ENCODE results near the gene ZCCHC4. TPM values are rescaled to one million over a fixed set of nuclear protein-coding genes. Genes with fewer than 3 reads are reported as not detected.

The ZCCHC4 gene, protein sequence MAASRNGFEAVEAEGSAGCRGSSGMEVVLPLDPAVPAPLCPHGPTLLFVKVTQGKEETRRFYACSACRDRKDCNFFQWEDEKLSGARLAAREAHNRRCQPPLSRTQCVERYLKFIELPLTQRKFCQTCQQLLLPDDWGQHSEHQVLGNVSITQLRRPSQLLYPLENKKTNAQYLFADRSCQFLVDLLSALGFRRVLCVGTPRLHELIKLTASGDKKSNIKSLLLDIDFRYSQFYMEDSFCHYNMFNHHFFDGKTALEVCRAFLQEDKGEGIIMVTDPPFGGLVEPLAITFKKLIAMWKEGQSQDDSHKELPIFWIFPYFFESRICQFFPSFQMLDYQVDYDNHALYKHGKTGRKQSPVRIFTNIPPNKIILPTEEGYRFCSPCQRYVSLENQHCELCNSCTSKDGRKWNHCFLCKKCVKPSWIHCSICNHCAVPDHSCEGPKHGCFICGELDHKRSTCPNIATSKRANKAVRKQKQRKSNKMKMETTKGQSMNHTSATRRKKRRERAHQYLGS
- total RNA-seq (2012; rRNA removed): 11.8 and 13.9 TPM in 2 replicates

DNA sequence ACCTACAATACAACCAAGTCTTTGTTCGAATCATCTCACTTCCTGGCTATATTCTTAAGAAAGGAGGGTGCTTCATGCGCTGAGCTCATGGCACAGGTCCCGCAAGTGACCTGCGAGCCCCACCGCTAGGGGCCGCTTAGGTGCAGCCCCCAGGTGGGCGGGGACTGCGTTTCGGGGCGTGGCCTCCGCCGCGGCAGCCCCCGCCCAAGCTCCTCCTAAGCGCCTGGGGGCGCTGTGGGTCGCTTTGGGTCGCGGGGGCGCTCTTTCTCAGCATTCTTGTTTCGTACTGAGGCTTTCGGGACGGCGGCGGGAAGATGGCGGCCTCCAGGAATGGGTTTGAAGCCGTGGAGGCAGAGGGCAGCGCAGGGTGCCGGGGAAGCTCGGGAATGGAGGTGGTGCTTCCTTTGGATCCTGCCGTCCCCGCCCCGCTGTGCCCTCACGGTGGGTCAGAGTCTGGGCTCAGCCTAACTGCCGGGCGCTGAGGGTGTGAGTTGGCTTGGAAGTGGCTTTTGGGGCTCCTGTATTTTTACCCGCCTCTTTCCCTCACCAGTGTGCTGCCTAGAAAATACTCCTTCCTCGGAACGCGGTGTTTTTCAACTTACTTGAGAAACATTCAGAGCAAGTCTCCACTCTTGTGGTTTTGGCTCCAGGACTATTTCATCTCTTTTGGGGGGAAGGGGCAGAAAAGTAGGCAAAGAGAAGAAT lies at the start of gene ZCCHC4:
Gene ZCCHC4 (plus strand): TSS at position 279 of the 705 bp plus-strand sequence. CDS start 36 bp downstream, at position 315.
- H3K36me3 ChIP-seq (ENCODE audit: insufficient read depth, low read length): peaks cover 3% of the 10 kb centered on the region
- peaks cover 20% of the 10 kb centered on the region for H3K4me1 ChIP-seq (ENCODE audit: control insufficient read depth, insufficient read depth, low read length)
- H3K9me3 ChIP-seq (replicated peaks; ENCODE audit: low read length): no peaks in the 10 kb centered on the region
- peak within 1 kb of the TSS; percentile 82 for H3K4me3 ChIP-seq (ENCODE audit: low read length)
- no peaks in the 10 kb centered on the region for H3K27me3 ChIP-seq (ENCODE audit: control insufficient read depth, insufficient read depth, low read length)
- peak within 1 kb of the TSS; percentile 82 for H3K9ac ChIP-seq (ENCODE audit: low read depth, low read length)
- H3K4me2 ChIP-seq (ENCODE audit: low read length): peak within 1 kb of the TSS; percentile 86

DNA sequence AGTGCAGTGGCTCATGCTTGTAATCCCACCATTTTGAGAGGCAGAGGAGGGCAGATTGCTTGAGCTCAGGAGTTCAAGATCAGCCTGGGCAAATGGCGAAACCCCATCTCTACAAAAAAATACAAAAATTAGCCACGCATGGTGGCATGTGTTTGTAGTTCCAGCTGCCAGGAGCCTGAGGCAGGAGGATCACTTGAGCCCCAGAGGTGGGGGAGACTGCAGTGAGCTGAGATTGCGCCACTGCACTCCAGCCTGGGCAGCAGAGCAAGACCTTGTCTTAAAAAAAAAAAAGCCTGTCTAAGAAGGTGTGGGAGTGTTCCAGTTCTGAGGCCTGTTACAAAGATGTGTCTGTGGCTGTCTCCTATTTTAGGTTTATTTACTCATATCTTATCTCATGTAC lies 40.7 kb upstream of the ZCCHC4 start:
- no peaks in the 10 kb centered on the region for H3K4me1 ChIP-seq (ENCODE audit: control insufficient read depth, insufficient read depth, low read length)
- H3K4me3 ChIP-seq (ENCODE audit: low read length): no peak overlapping the region
- no peaks in the 10 kb centered on the region for H3K9me3 ChIP-seq (replicated peaks; ENCODE audit: low read length)
- no peak overlapping the region for H3K4me2 ChIP-seq (ENCODE audit: low read length)
- H3K27me3 ChIP-seq (ENCODE audit: control insufficient read depth, insufficient read depth, low read length): no peaks in the 10 kb centered on the region
- H3K36me3 ChIP-seq (ENCODE audit: insufficient read depth, low read length): peaks cover 9% of the 10 kb centered on the region
- no peak overlapping the region for H3K9ac ChIP-seq (ENCODE audit: low read depth, low read length)

DNA sequence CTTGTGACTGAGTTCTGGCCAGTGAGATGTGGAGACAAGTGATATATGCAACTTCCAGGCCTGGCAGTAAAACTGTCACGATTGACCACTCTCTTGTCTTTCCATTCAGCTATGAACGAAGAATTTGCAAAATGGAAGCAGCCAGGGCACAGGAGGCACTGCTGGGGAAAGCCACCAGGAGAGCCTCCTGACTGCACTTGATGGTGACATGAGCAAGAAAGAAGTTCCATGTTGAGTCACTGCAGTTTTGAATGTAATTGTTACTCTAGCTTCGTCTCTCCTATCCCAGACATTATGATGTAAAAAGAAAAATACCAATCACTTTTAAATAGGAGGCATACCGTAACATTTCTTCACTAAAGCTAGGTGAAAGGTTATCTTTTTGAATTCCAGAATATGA lies 32.4 kb upstream of the ZCCHC4 start:
- H3K4me1 ChIP-seq (ENCODE audit: control insufficient read depth, insufficient read depth, low read length): no peaks in the 10 kb centered on the region
- H3K9ac ChIP-seq (ENCODE audit: low read depth, low read length): no peak overlapping the region
- H3K36me3 ChIP-seq (ENCODE audit: insufficient read depth, low read length): peaks cover 7% of the 10 kb centered on the region
- no peak overlapping the region for H3K4me2 ChIP-seq (ENCODE audit: low read length)
- H3K27me3 ChIP-seq (ENCODE audit: control insufficient read depth, insufficient read depth, low read length): no peaks in the 10 kb centered on the region
- no peaks in the 10 kb centered on the region for H3K9me3 ChIP-seq (replicated peaks; ENCODE audit: low read length)
- no peak overlapping the region for H3K4me3 ChIP-seq (ENCODE audit: low read length)

DNA sequence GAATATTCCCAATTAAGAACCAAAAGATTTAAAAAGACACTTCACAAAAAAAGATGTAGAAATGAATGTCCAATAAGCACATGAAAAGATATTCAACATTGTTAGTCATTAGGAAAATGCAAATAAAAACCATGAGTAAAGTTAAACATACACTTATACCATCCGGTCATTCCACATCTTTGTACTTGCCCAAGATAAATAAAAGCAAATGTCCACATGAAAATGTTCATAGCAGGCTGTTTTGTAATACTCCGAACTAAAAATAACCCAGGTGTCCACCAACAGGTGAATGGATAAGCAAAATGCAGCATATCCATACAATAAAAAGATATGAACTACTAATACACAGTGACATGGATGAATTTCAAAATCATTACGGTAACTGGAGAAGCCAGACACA lies 28.6 kb upstream of the ZCCHC4 start:
- H3K9me3 ChIP-seq (replicated peaks; ENCODE audit: low read length): no peaks in the 10 kb centered on the region
- H3K27me3 ChIP-seq (ENCODE audit: control insufficient read depth, insufficient read depth, low read length): no peaks in the 10 kb centered on the region
- no peak overlapping the region for H3K9ac ChIP-seq (ENCODE audit: low read depth, low read length)
- H3K4me2 ChIP-seq (ENCODE audit: low read length): no peak overlapping the region
- H3K4me3 ChIP-seq (ENCODE audit: low read length): no peak overlapping the region
- H3K36me3 ChIP-seq (ENCODE audit: insufficient read depth, low read length): peaks cover 7% of the 10 kb centered on the region
- no peaks in the 10 kb centered on the region for H3K4me1 ChIP-seq (ENCODE audit: control insufficient read depth, insufficient read depth, low read length)

DNA sequence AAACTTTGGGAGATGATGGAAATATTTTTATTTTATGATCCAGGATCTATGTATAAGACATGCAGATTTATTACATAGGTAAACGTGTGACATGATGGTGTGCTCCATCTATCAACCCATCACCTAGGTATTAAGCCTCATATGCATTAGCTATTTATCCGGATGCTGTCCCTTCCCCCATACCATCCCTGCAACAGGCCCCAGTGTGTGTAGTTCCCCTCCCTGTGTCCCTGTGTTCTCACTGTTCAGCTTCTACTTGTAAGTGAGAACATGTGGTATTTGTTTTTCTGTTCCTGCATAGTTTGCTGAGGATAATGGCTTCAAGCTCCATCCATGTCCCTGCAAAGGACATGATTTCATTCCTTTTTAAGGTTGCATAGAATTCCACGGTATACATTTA lies 28.1 kb upstream of the ZCCHC4 start:
- no peak overlapping the region for H3K9ac ChIP-seq (ENCODE audit: low read depth, low read length)
- no peaks in the 10 kb centered on the region for H3K27me3 ChIP-seq (ENCODE audit: control insufficient read depth, insufficient read depth, low read length)
- no peak overlapping the region for H3K4me3 ChIP-seq (ENCODE audit: low read length)
- no peak overlapping the region for H3K4me2 ChIP-seq (ENCODE audit: low read length)
- peaks cover 7% of the 10 kb centered on the region for H3K36me3 ChIP-seq (ENCODE audit: insufficient read depth, low read length)
- H3K4me1 ChIP-seq (ENCODE audit: control insufficient read depth, insufficient read depth, low read length): no peaks in the 10 kb centered on the region
- H3K9me3 ChIP-seq (replicated peaks; ENCODE audit: low read length): no peaks in the 10 kb centered on the region

DNA sequence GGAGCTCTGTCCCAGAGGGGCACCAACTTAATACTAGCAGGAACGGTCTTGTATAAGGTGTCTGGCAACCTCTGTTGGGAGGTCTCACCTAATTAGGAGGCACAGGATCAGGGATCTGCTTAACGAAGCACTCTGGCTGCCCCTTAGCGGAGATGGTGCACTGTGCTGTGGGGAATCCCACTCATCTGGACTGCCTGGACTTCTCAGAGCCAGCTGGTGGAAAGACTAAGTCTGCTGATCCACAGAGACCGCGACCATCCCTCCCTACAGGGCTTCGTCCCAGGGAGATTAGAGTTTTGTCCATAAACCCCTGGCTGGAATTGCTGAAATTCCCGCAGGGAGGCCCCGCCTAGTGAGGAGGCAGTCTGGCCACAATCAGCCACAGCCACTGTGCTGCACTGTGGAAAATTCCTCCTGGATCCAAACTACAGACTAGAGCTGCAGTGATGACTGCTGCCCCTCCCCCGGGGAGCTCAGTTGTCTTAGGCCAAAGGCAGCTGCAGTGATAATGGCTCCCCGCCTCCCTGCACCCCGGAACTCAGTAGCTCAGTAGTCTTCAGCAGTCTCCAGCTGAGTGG lies 22.0 kb upstream of the ZCCHC4 start:
- no peak overlapping the region for H3K4me3 ChIP-seq (ENCODE audit: low read length)
- no peak overlapping the region for H3K4me2 ChIP-seq (ENCODE audit: low read length)
- no peaks in the 10 kb centered on the region for H3K36me3 ChIP-seq (ENCODE audit: insufficient read depth, low read length)
- no peaks in the 10 kb centered on the region for H3K9me3 ChIP-seq (replicated peaks; ENCODE audit: low read length)
- no peak overlapping the region for H3K9ac ChIP-seq (ENCODE audit: low read depth, low read length)
- no peaks in the 10 kb centered on the region for H3K27me3 ChIP-seq (ENCODE audit: control insufficient read depth, insufficient read depth, low read length)
- H3K4me1 ChIP-seq (ENCODE audit: control insufficient read depth, insufficient read depth, low read length): no peaks in the 10 kb centered on the region

DNA sequence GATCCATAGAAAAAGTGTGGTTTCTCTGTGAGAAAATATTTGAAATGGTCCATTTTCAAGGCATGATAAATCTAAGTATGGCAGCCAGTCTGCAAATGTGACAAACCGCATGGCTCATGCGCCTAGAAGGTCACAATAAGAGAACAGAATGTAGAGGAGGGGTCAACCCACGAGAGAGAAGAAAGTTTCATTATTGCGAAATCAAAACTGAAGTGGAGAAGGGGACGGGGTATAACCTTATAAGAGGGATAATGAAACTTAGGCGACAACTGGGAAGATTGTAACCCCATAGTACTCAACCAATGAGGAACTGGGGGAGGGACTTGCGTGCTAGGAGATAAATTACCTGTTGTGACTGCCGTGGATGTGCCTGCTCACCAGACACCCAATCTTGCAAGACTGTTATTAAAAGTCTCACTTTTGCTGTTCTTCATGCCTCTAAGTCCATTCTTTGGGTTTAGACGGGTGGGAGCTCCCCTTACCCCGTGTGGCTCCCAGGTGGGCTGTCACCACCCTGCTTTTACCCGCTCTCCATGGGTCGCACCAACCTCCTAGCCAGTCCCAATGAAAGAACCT lies 21.3 kb upstream of the ZCCHC4 start:
- no peak overlapping the region for H3K4me3 ChIP-seq (ENCODE audit: low read length)
- no peak overlapping the region for H3K4me2 ChIP-seq (ENCODE audit: low read length)
- H3K27me3 ChIP-seq (ENCODE audit: control insufficient read depth, insufficient read depth, low read length): no peaks in the 10 kb centered on the region
- no peaks in the 10 kb centered on the region for H3K4me1 ChIP-seq (ENCODE audit: control insufficient read depth, insufficient read depth, low read length)
- no peak overlapping the region for H3K9ac ChIP-seq (ENCODE audit: low read depth, low read length)
- H3K36me3 ChIP-seq (ENCODE audit: insufficient read depth, low read length): no peaks in the 10 kb centered on the region
- no peaks in the 10 kb centered on the region for H3K9me3 ChIP-seq (replicated peaks; ENCODE audit: low read length)

DNA sequence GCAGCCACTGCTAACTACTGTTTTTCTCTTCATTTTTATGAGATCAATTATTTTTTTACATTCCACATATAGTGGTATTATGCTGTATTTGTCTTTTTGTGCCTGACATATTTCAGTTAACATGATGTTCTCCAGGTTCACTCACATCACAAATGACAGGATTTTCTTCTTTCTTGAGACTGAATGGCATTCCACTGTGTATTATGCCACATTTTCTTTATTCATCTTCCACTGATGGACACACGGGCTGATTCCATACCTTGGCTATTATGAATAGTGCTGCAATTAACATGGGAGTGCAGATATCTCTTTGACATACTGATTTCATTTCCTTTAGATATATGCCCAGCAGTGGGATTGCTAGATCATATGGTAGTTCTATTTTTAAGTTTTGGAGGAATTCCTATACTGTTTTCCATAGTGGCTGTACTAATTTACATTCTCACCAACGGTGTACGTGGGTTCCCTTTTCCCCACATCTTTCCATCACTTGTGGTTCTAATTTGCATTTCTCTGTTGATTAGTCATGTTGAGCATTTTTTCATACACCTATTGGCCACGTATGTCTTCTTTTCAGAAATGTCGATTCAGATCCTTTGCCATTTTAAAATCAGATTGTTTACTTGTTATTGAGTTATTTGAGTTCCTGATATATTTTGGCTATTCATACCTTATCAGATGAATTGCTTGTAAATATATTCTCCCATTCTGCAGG lies 14.9 kb upstream of the ZCCHC4 start:
- Histone ChIP-seq H3K4me1 (ENCODE audit: control insufficient read depth, insufficient read depth, low read length) (no peaks in the 10 kb centered on the region), H3K9me3 (replicated peaks; ENCODE audit: low read length) (no peaks in the 10 kb centered on the region), H3K4me2 (ENCODE audit: low read length) (no peak overlapping the region), H3K36me3 (ENCODE audit: insufficient read depth, low read length) (no peaks in the 10 kb centered on the region), H3K9ac (ENCODE audit: low read depth, low read length) (no peak overlapping the region), H3K27me3 (ENCODE audit: control insufficient read depth, insufficient read depth, low read length) (no peaks in the 10 kb centered on the region), H3K4me3 (ENCODE audit: low read length) (no peak overlapping the region)

DNA sequence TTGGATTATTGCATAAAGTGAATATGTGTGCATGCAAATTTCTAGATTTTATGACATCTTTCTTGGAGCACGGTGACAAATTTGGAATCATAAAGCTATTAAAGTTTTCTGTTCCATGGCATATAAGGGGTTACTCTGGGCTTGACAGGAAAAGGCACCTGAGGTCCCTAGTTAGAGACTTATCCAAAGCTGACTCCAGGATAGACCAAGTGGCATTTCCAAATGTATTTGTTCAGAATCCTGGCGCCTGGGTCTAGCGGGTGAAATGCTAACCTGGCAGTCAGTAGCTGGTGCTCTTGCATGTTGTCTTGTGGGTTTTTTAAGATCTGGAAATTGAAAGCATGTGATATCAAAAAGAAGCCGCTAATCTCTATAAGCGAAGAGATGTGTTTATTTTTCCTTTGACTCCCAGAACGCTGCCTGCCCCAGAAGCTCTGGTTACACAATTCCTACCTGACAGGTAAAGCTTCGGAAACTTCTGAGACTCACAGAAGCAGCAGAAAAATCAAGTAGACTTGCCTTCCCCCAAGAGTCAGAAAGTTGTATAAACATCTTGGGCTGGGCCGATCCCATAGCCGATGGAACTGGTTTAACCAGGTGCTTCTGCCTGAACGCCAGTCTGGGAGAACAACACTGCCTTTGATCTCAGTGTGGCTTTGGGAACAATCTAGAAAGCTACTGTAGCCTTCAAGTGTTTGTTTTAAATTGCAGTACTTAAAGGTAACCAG lies 12.9 kb upstream of the ZCCHC4 start:
- Histone ChIP-seq H3K4me2 (ENCODE audit: low read length) (no peak overlapping the region), H3K4me3 (ENCODE audit: low read length) (no peak overlapping the region), H3K9me3 (replicated peaks; ENCODE audit: low read length) (no peaks in the 10 kb centered on the region), H3K9ac (ENCODE audit: low read depth, low read length) (no peak overlapping the region), H3K4me1 (ENCODE audit: control insufficient read depth, insufficient read depth, low read length) (no peaks in the 10 kb centered on the region), H3K36me3 (ENCODE audit: insufficient read depth, low read length) (no peaks in the 10 kb centered on the region), H3K27me3 (ENCODE audit: control insufficient read depth, insufficient read depth, low read length) (peaks cover 2% of the 10 kb centered on the region)

DNA sequence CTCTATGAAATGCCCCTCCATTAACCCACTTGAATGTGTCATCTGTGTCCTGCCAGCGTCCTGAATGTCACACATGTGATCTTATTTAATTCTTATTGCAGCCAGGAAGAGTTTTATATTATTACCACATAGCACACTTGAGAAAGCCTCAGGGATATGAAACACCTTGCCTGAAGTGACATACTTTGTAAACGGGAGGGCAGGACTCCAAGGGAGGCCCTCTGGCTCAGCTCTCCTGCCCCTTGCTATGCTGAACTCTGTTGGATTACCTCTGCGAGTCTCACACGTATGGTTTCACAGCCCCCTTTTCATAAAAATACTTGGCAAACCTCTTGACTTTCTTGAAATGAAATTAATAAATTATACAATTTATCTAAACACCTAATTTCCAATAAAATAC lies 11.1 kb upstream of the ZCCHC4 start:
- Histone ChIP-seq H3K36me3 (ENCODE audit: insufficient read depth, low read length) (no peaks in the 10 kb centered on the region), H3K4me2 (ENCODE audit: low read length) (no peak overlapping the region), H3K27me3 (ENCODE audit: control insufficient read depth, insufficient read depth, low read length) (peaks cover 3% of the 10 kb centered on the region), H3K4me1 (ENCODE audit: control insufficient read depth, insufficient read depth, low read length) (no peaks in the 10 kb centered on the region), H3K9ac (ENCODE audit: low read depth, low read length) (no peak overlapping the region), H3K4me3 (ENCODE audit: low read length) (no peak overlapping the region), H3K9me3 (replicated peaks; ENCODE audit: low read length) (no peaks in the 10 kb centered on the region)
